HL-60/S4 (cell line): ENCODE data around the gene ADAR.

Source experiments
- in situ Hi-C: fragments of 300-500 bp; cut with MboI; formaldehyde crosslinking; loops from 2 replicates; pipeline ENCODE4 v1.14.3; 2022; ENCODE audit warnings: low sequenced_read_pairs

Gene ADAR

GRCh38 chr1:154539486-154540483, 68.2 kb downstream of the ADAR start:
- in situ Hi-C loops, result loop anchor here (10.0 kb wide), 1 partner anchor 55 kb away; no protein-coding TSS in a partner anchor

- in situ Hi-C loops, result no loop called here
Observed at GRCh38 chr1:154536570-154536969, 71.4 kb downstream of the ADAR start.

GRCh38 chr1:154533952-154534844, 73.8 kb downstream of the ADAR start:
- in situ Hi-C loops, result no loop called here
